ENCODE measurements around the gene HORMAD2.

GRCh38 chr22:30198152-30198825 lies 118.0 kb downstream of the HORMAD2 start:
- TF ChIP-seq, protein P1, sequence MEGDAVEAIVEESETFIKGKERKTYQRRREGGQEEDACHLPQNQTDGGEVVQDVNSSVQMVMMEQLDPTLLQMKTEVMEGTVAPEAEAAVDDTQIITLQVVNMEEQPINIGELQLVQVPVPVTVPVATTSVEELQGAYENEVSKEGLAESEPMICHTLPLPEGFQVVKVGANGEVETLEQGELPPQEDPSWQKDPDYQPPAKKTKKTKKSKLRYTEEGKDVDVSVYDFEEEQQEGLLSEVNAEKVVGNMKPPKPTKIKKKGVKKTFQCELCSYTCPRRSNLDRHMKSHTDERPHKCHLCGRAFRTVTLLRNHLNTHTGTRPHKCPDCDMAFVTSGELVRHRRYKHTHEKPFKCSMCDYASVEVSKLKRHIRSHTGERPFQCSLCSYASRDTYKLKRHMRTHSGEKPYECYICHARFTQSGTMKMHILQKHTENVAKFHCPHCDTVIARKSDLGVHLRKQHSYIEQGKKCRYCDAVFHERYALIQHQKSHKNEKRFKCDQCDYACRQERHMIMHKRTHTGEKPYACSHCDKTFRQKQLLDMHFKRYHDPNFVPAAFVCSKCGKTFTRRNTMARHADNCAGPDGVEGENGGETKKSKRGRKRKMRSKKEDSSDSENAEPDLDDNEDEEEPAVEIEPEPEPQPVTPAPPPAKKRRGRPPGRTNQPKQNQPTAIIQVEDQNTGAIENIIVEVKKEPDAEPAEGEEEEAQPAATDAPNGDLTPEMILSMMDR (IDR thresholded peaks at IDR 0.05) = no peak
- no peak for TF ChIP-seq EZH2 (IDR thresholded peaks at IDR 0.05; ENCODE audit: borderline replicate concordance, insufficient read depth, low read depth, low read length, poor library complexity, severe bottlenecking)

Data from B cell (primary cell).